PC-9 (cell line): ENCODE measurements around the gene NMRK2. TPM values are rescaled to one million over a fixed set of nuclear protein-coding genes. Genes with fewer than 3 reads are reported as not detected.

Source experiments
- BruUV-seq: library from RNA; stranded (reverse); fragments of 400-500 nt; replicated peaks from 2 replicates; lab custom pipeline; 2021; lab: Mats Ljungman, UMichigan
- CTCF ChIA-PET: fragments of 300-600 bp; sonication (Branson Sonifier 250); formaldehyde crosslinking; loops from one replicate; lab custom pipeline; 2022; ENCODE audit warnings: antibody characterized with exemption; lab: Charles Lee
- POLR2A ChIA-PET: fragments of 300-600 bp; sonication (Branson Sonifier 250); formaldehyde crosslinking; loops from one replicate; lab custom pipeline; 2022; ENCODE audit warnings: antibody characterized with exemption; ENCODE audit not compliant: unreplicated experiment; lab: Charles Lee
- DNase-seq, 2 experiments: peaks; one replicate each; pipeline versions ENCODE4 v3.0.0 to v3.0.0-alpha.2; 2015 to 2022; ENCODE audit warnings: mixed read lengths in 1 of 2
- H2AFZ ChIP-seq: fragments of 200-600 bp; sonication (generic); 2 replicates; pipeline ENCODE4 v1.8.1; 2017; ENCODE audit warnings: antibody characterized with exemption
- H3F3A ChIP-seq: fragments of 200-600 bp; sonication (generic); 2 replicates; pipeline ENCODE4 v1.8.1; 2017; ENCODE audit warnings: antibody characterized with exemption, mild to moderate bottlenecking, low read depth; ENCODE audit not compliant: insufficient read depth
- H3K27ac ChIP-seq: fragments of 200-600 bp; sonication (generic); 2 replicates; pipeline ENCODE4 v1.6.1; 2016; ENCODE audit warnings: mixed run types
- H3K27me3 ChIP-seq: fragments of 200-600 bp; sonication (generic); 2 replicates; pipeline ENCODE4 v1.6.1; 2016; ENCODE audit warnings: low read depth, mixed run types; ENCODE audit not compliant: insufficient read depth
- H3K36me3 ChIP-seq: fragments of 200-600 bp; sonication (generic); 2 replicates; pipeline ENCODE4 v1.6.1; 2016; ENCODE audit warnings: low read depth, mixed run types
- H3K4me1 ChIP-seq: fragments of 200-600 bp; sonication (generic); replicated peaks from 2 replicates; pipeline ENCODE4 v1.6.1; 2016; ENCODE audit warnings: mixed run types; ENCODE audit not compliant: insufficient read depth
- H3K4me2 ChIP-seq: fragments of 200-600 bp; sonication (generic); 2 replicates; pipeline ENCODE4 v1.6.1; 2017; ENCODE audit warnings: mixed run types
- H3K4me3 ChIP-seq: fragments of 200-600 bp; sonication (generic); 2 replicates; pipeline ENCODE4 v1.6.1; 2016; ENCODE audit warnings: mixed run types
- H3K79me2 ChIP-seq: fragments of 200-600 bp; sonication (generic); 2 replicates; pipeline ENCODE4 v1.6.1; 2017; ENCODE audit warnings: low read depth, mixed run types
- H3K9me2 ChIP-seq: fragments of 200-600 bp; sonication (generic); 2 replicates; pipeline ENCODE4 v1.8.1; 2017; ENCODE audit warnings: mild to moderate bottlenecking; ENCODE audit not compliant: insufficient read depth
- H3K9me3 ChIP-seq: fragments of 200-600 bp; sonication (generic); 2 replicates; pipeline ENCODE4 v1.8.1; 2016; ENCODE audit warnings: low read depth; ENCODE audit not compliant: insufficient read depth
- H4K20me1 ChIP-seq: fragments of 200-600 bp; sonication (generic); 2 replicates; pipeline ENCODE4 v1.8.1; 2017; ENCODE audit not compliant: insufficient read depth
- EZH2 ChIP-seq: fragments of 200-600 bp; sonication (generic); IDR thresholded peaks from 2 replicates; pipeline ENCODE4 v1.8.0; 2017; ENCODE audit warnings: antibody characterized with exemption, low read depth
- intact Hi-C: fragments of 100-400 bp; cut with micrococcal nuclease; formaldehyde crosslinking; loops from one replicate; pipeline ENCODE4 v1.10.0; 2022; ENCODE audit not compliant: unreplicated experiment
- total RNA-seq: library from RNA; stranded (reverse); gene quantifications from 2 replicates; pipeline ENCODE4 v1.2.3, GENCODE V29; 2021
- TF ChIP-seq, protein P1 (sequence below): fragments of 200-600 bp; sonication (generic); conservative IDR thresholded peaks from 2 replicates; pipeline ENCODE4 v1.6.1; 2017; ENCODE audit warnings: mixed run types, antibody characterized with exemption, mild to moderate bottlenecking, moderate library complexity

NMRK2 gene
- total RNA-seq, 1 experiment from 2014 or later, result not detected

- intact Hi-C loops, result no loop called here
- no peak for DNase-seq
- Histone ChIP-seq H3K79me2 (no peaks in the 10 kb centered on the region), H3K4me3 (no peak overlapping the region), H2AFZ (no peak overlapping the region), H4K20me1 (no peaks in the 10 kb centered on the region), H3K36me3 (no peaks in the 10 kb centered on the region), H3K4me1 (no peaks in the 10 kb centered on the region), H3K9me3 (no peaks in the 10 kb centered on the region), H3K27me3 (no peaks in the 10 kb centered on the region), H3F3A (peaks cover 3% of the 10 kb centered on the region; the same call in 1 of the 2 replicates), H3K9me2 (no peaks in the 10 kb centered on the region), H3K27ac (no peak overlapping the region), H3K4me2 (no peak overlapping the region)
- no TSS peak for BruUV-seq
- TF ChIP-seq, protein P1, sequence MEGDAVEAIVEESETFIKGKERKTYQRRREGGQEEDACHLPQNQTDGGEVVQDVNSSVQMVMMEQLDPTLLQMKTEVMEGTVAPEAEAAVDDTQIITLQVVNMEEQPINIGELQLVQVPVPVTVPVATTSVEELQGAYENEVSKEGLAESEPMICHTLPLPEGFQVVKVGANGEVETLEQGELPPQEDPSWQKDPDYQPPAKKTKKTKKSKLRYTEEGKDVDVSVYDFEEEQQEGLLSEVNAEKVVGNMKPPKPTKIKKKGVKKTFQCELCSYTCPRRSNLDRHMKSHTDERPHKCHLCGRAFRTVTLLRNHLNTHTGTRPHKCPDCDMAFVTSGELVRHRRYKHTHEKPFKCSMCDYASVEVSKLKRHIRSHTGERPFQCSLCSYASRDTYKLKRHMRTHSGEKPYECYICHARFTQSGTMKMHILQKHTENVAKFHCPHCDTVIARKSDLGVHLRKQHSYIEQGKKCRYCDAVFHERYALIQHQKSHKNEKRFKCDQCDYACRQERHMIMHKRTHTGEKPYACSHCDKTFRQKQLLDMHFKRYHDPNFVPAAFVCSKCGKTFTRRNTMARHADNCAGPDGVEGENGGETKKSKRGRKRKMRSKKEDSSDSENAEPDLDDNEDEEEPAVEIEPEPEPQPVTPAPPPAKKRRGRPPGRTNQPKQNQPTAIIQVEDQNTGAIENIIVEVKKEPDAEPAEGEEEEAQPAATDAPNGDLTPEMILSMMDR, result no peak
- no peak for TF ChIP-seq EZH2
- ChIA-PET CTCF (no interaction called here), POLR2A (no interaction called here)
Observed at GRCh38 chr19:3958836-3959765, 26.2 kb downstream of the NMRK2 start.

- ChIA-PET CTCF (no interaction called here), POLR2A (no interaction called here)
- Histone ChIP-seq H3K79me2 (no peaks in the 10 kb centered on the region), H3K9me2 (no peaks in the 10 kb centered on the region), H3K4me3 (no peak overlapping the region), H3K4me1 (no peaks in the 10 kb centered on the region), H3K27ac (no peak overlapping the region), H2AFZ (no peak overlapping the region), H3K36me3 (no peaks in the 10 kb centered on the region), H3K27me3 (no peaks in the 10 kb centered on the region), H3K4me2 (no peak overlapping the region), H4K20me1 (no peaks in the 10 kb centered on the region), H3K9me3 (no peaks in the 10 kb centered on the region), H3F3A (peaks cover 3% of the 10 kb centered on the region; the same call in 1 of the 2 replicates)
- BruUV-seq, result no TSS peak
- no peak for TF ChIP-seq EZH2
- TF ChIP-seq, protein P1, result no peak
- no peak for DNase-seq
- intact Hi-C loops, result no loop called here
Observed at GRCh38 chr19:3959766-3960131, 26.9 kb downstream of the NMRK2 start.

DNA sequence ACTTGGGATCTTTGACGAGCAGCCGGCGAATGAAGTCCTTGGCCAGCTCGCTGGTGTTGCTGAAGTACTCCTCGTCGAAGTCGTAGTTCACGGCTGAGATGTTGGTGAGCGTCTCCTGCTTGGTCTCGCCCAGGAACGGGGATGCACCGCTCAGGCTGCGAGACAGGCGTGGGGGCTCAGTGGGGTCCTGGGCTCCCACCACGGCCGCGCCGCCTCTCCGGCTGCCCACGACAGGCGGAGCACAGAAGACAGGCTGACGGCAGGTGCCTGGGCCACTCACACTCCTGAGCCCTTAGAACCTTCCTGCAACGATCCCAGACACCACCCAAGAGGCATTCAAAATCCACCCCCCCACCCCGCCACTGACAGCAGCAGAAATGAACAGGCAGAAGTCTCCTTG, 28.1 kb downstream of the NMRK2 start:
- Histone ChIP-seq H3K4me2 (no peak overlapping the region), H3K9me3 (no peaks in the 10 kb centered on the region), H3K9me2 (no peaks in the 10 kb centered on the region), H3K27me3 (no peaks in the 10 kb centered on the region), H3K4me1 (no peaks in the 10 kb centered on the region), H3F3A (peaks cover 3% of the 10 kb centered on the region; the same call in 1 of the 2 replicates), H4K20me1 (peaks cover 3% of the 10 kb centered on the region; the same call in 1 of the 2 replicates), H3K4me3 (no peak overlapping the region), H2AFZ (no peak overlapping the region), H3K36me3 (no peaks in the 10 kb centered on the region), H3K27ac (no peak overlapping the region), H3K79me2 (no peaks in the 10 kb centered on the region)
- ChIA-PET POLR2A (no interaction called here), CTCF (no interaction called here)
- BruUV-seq, result no TSS peak
- no peak for TF ChIP-seq EZH2
- TF ChIP-seq, protein P1, result no peak
- intact Hi-C loops, result no loop called here
- DNase-seq, result no peak
